GM12873 (cell line): ENCODE measurements around the gene ISOC1.
A peak's percentile ranks its signal among the peaks of the same experiment; 100 is the strongest.

Source experiments
- CTCF ChIP-seq: IDR thresholded peaks from 2 replicates; pipeline ENCODE4 v1.5.1; 2012; ENCODE audit warnings: low read depth, mild to moderate bottlenecking, moderate library complexity, low read length, control low read depth; ENCODE audit not compliant: insufficient read depth; ENCODE audit errors: missing control alignments

ISOC1 gene

GRCh38 chr5:129094087-129094923, at the start of gene ISOC1:
ISOC1 (plus strand) TSS chr5:129094749; CDS start chr5:129094767, 18 bp downstream.
- peak; percentile 24 for TF ChIP-seq CTCF

- no peak for TF ChIP-seq CTCF
Measured at GRCh38 chr5:129046151-129046550, 48.4 kb upstream of the ISOC1 start.

GRCh38 chr5:129048509-129048908, 46.0 kb upstream of the ISOC1 start:
- TF ChIP-seq CTCF, result no peak

- TF ChIP-seq CTCF, result no peak
Measured at GRCh38 chr5:129049126-129049799, 45.3 kb upstream of the ISOC1 start.

- no peak for TF ChIP-seq CTCF
Measured at GRCh38 chr5:129051283-129051682, 43.3 kb upstream of the ISOC1 start.

- no peak for TF ChIP-seq CTCF
Measured at GRCh38 chr5:129053438-129053837, 41.1 kb upstream of the ISOC1 start.

GRCh38 chr5:129057329-129057728, 37.2 kb upstream of the ISOC1 start:
- TF ChIP-seq CTCF, result no peak
